Fibroblast of villous mesenchyme (primary cell): Measurements from ENCODE around the gene SIRT7. TPM values are rescaled to one million over a fixed set of nuclear protein-coding genes. Genes with fewer than 3 reads are reported as not detected.
A peak's percentile ranks its signal among the peaks of the same experiment; 100 is the strongest.

Source experiments
- DNase-seq: peaks from one replicate; pipeline ENCODE4 v3.0.0-alpha.2; 2010; ENCODE audit warnings: low read depth
- H3K4me3 ChIP-seq: 2 replicates; pipeline ENCODE4 v1.5.1; 2011; ENCODE audit warnings: low read depth, mild to moderate bottlenecking, low read length
- CTCF ChIP-seq: IDR thresholded peaks from 2 replicates; pipeline ENCODE4 v1.5.1; 2012; ENCODE audit warnings: low read depth, mild to moderate bottlenecking, low read length; ENCODE audit not compliant: insufficient read depth
- total RNA-seq: library from RNA; depleted of rRNA; stranded (reverse); fragments of >200 nt; gene quantifications from 2 replicates; pipeline ENCODE4 v1.2.3, GENCODE V29; 2012

SIRT7 gene
- total RNA-seq, 1 donor: 14.7 TPM

GRCh38 chr17:81877569-81877968 is 40.4 kb downstream of the SIRT7 start:
- no peak overlapping the region for H3K4me3 ChIP-seq
- no peak for TF ChIP-seq CTCF
- no peak for DNase-seq

- peak overlapping the region; percentile 85 for H3K4me3 ChIP-seq
- TF ChIP-seq CTCF: peak; percentile 25
- DNase-seq: peak; percentile 89
Observed at GRCh38 chr17:81871387-81872230, 46.4 kb downstream of the SIRT7 start.

GRCh38 chr17:81870981-81871386 is 47.0 kb downstream of the SIRT7 start, which contains the start of gene ARHGDIA:
Gene ARHGDIA (minus strand): TSS chr17:81871337. CDS start chr17:81869930, 1,407 bp downstream.
- DNase-seq: no peak
- H3K4me3 ChIP-seq: peak within 1 kb of the TSS; percentile 85
- no peak for TF ChIP-seq CTCF

GRCh38 chr17:81870131-81870980 is 47.6 kb downstream of the SIRT7 start:
- DNase-seq: peak; percentile 73
- H3K4me3 ChIP-seq: peak overlapping the region; percentile 85
- TF ChIP-seq CTCF: no peak

- peak overlapping the region; percentile 85 for H3K4me3 ChIP-seq
- peak; percentile 47 for DNase-seq
- TF ChIP-seq CTCF: peak; percentile 86
Observed at GRCh38 chr17:81869221-81870130, 48.5 kb downstream of the SIRT7 start.

- peak; percentile 91 for DNase-seq
- H3K4me3 ChIP-seq: peak overlapping the region; percentile 85
- TF ChIP-seq CTCF: no peak
Observed at GRCh38 chr17:81868674-81869220, 49.2 kb downstream of the SIRT7 start.
